GM19043 (cell line): ENCODE measurements around the gene DRAXIN.
"Not testable (repeated sequence)": the region's sequence is repeated elsewhere in the genome, so short reads cannot be mapped to it uniquely, and the experiment has no call there.

Experiments used
- ATAC-seq: cut with Tn5 transposase; IDR thresholded peaks from one replicate; pipeline ENCODE4 v1.9.1; 2021; ENCODE audit warnings: low read depth; ENCODE audit not compliant: unreplicated experiment

The DRAXIN gene, protein sequence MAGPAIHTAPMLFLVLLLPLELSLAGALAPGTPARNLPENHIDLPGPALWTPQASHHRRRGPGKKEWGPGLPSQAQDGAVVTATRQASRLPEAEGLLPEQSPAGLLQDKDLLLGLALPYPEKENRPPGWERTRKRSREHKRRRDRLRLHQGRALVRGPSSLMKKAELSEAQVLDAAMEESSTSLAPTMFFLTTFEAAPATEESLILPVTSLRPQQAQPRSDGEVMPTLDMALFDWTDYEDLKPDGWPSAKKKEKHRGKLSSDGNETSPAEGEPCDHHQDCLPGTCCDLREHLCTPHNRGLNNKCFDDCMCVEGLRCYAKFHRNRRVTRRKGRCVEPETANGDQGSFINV

DNA sequence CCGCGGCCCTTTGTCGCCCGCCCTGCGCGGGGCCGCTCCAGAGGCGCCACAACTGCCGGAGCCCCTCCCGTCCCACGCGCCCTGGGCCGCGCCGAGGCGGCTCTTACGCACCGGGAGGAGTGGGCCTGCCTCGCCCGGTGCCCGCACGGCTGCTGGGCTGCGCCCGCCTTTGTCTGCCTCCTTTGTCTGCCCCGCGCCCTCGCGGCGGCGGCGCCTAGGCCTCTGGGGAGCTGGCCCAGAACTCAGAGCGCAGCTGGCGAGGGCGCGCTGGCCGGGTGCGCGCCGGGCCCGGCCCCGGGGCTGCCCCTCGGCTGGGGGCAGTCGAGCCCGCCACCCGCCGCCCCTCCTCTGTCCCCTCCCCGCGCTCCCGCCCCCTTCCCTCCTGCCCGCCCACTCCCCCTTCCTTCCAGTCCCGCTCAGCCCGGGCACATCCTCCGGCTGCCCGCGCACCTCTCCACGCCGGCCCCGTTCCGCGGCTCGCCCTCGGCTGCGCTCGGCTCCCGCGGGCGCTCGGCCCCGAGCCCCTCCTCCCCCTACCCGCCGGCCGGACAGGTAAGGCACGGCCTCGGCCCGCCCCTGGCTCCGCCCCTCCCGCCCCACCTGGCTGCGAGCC is at the start of gene DRAXIN:
DRAXIN (plus strand) TSS at position 409 of the 613 bp plus-strand sequence. CDS start 14,549 bp downstream, outside the sequence.
- no peak for ATAC-seq

- no peak for ATAC-seq
Measured at GRCh38 chr1:11641776-11642305, 49.7 kb upstream of the DRAXIN start.

DNA sequence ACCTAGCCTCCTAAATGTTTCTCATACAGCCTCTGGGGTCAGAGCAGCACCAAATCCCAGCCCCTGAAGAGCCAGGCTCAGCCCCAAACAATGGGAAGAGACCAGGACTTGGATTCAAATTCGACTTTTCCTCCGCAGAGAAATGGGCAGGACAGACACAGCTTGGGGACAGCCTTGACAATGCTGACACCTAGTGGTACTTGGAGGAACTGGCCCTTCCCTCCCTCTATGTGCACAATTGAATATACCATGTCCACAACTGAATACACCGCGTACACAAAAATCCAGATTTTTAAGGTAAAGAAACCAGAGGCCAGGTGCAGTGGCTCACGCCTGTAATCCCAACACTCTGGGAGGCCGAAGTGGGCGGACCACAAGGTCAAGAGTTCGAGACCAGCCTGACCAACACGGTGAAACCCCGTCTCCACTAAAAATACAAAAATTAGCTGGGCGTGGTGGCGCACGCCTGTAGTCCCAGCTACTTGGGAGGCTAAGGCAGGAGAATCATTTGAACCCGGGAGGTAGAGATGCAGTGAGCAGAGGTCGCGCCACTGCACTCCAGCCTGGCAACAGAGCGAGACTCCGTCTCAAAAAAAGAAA is 49.0 kb upstream of the DRAXIN start:
- ATAC-seq, result not testable (repeated sequence)

DNA sequence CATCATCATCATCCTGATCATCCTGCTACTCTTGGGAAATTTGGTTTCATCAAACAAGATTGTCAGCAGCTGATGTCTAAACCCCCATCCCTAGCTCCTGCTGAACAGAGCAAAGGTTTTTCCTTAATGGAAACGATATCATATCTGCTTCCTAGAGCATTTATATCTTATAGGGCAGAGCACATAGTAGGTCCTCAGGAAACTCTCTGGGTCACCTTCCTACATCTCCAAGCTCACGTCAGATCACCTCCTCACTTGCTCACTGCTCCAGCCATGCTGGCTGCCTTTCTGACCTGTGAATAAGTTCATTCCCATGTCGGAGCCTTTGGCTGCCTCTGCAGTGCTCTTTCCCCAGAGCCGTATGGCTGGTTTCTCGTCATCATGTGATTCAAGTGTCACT is 47.7 kb upstream of the DRAXIN start:
- no peak for ATAC-seq

DNA sequence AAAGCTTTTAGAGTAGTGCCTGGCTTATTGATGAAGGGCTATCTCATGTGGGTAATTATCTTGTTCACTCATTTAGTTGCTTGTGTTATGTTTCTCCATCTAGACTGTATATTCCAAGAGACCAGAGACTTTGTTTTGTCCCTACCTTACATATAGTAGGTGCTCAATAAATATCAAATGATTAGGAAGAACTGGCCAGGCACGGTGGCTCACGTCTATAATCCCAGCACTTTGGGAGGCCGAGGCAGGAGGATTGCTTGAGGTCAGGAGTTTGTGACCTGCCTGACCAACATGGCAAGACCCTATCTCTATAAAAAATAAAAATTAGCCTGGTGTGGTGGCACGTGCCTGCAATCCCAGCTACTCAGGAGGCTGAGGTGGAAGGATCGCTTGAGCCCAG is 46.2 kb upstream of the DRAXIN start:
- ATAC-seq, result no peak

DNA sequence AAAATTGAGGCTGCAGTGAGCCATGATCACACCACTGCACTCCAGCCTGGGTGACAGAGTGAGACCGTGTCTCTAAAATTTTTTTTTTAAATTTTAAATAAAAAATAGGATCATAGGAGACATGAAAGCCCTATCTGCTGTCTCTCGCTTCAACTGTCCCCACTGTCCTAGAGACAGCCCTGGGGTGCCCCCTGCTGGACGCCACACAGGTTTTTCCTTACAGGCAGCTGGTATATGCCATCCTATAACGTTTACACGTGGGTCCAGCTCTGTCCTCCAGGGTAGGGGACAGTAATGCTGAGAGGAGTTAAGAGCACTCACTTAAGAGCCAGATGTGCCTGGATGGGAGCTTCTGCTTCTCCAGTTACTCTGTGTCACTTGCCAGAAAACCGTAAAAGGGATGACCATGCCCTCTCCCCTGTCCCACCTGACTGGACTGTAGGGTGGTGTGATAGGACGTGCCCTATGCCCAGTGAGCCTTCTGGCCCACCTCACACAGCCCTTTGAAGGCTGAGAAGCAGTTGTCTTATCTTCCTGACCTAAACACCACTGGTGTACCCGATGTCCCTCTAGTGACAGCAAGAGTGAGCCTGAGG is 45.7 kb upstream of the DRAXIN start:
- no peak for ATAC-seq

DNA sequence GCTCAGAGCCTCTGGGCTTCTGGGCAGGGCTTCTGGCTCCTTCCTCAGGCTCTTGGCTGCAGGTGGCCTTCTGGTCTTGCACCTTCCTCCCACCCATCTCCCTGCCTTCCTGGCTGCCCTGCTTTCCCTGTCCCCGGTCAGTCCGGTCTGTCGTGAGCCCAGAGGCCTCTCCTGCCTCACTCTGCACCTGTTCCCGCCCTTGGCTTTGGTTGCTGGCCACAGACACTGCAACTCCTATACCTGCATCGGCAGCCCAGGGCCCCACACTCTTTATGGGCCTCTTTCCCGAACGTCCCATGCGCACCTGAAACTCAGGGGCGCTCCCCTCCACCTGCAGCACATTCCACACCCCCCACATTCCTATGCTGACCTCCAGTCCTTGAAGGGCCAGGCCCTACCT is 45.2 kb upstream of the DRAXIN start:
- no peak for ATAC-seq

GRCh38 chr1:11647333-11647732 is 44.2 kb upstream of the DRAXIN start:
- ATAC-seq, result no peak

DNA sequence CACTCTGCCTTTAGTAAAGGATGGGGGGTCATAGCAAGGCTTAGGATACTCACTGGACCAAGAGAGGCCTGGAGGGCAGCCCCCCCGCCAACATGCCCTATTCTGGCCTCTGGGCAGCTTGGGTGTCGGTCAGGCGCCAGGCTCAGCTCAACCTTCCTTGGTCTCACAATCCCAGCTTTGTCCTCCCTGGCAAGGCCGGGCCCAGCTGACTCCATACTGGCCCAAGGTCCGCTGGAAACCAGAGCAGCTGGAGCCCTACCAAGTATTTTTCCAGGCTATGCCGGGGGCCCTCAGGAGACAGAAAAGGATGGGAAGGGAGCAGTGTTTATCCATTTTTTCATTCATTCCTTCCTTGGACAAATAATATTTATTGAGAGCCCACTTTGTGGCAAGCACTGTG is 43.5 kb upstream of the DRAXIN start:
- ATAC-seq, result no peak

DNA sequence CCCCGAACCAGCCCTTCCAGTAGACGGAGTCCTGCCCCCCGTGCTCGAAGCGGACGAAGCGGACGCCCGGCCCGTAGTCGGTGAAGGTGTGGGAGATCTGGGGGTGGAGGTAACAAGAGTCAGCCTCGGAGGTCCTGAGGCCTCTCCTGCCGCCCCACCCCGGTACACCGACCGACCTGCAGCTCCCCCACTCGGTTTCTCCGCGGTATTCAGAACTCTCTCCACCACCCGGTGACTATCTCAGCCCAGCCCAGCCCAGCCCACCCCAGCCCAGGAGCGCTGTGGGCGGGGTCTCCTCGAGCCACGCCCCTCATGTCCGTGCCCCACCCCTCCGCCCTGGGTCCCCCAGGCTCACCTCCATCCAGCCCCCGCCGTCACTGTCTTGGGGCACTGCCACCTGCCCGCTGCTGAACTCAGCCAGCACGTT is 42.8 kb upstream of the DRAXIN start:
- no peak for ATAC-seq

GRCh38 chr1:11649237-11649623 is 42.3 kb upstream of the DRAXIN start:
- ATAC-seq, result no peak

DNA sequence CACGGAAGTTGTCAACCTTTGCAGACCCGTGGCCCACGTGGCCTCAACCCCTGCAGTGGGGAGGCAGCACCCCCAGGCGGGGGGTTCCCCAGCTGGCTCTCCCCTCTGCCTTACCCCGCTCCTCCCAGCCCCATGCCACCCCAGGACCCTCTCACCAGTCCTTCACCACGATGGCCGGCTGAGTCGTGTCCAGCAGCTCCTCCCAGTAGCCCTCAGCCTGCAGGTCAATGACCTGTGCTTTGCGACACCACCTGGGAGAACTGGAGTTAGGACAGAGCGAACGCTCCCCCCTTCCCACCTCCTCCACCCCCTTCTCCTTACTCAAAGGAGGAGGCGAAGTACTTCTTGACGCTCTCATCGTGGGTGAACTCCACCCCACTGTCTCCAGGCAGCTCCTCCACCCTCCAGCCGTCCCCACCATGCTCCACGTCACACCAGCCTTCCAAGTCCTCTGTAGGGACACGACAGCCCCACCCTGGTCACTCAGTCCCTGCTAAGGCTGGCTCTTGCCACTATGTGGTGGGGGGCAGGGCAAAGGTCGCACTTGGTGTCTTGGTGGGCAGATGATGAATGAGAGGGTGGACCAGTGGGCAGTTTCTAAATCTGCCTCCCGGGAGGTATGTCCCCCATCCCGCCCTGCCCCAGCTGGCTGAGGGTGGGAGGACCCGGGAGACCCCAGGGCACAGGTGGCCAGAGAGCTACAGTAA is 41.7 kb upstream of the DRAXIN start:
- ATAC-seq, result no peak

DNA sequence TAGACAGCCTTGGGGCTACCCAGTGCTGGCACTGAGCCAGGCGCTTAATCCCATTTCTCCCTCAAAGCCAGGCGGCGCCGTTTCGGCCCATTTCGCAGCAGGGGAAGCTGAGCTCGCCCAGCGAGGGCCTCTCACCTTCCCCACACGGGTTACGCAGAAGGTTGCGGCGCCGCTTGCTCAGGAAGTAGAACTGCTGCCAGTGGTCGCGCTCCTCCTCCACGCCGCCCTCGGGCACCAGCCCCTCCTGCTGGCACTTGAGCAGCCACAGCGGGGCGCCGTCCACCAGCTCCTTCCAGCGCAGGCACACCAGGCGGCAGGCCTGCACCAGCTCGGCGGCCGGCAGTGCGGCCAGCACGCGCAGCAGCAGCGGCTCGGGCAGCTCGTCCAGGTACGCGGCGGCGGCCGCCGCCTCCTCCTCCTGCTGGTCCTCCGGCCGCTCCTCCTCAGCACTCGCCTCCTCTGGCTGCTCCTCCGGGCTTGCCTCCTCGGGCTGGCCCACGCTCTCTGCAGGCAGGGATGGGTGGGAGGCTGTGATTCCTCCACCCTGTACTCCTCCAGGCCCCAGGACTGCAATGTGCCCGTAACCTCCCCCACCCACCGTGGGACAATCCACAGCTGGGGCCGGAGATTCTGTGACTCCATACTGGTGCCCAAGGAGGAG is 41.0 kb upstream of the DRAXIN start:
- ATAC-seq, result no peak

- ATAC-seq, result no peak
Measured at GRCh38 chr1:11651017-11651416, 40.5 kb upstream of the DRAXIN start.

DNA sequence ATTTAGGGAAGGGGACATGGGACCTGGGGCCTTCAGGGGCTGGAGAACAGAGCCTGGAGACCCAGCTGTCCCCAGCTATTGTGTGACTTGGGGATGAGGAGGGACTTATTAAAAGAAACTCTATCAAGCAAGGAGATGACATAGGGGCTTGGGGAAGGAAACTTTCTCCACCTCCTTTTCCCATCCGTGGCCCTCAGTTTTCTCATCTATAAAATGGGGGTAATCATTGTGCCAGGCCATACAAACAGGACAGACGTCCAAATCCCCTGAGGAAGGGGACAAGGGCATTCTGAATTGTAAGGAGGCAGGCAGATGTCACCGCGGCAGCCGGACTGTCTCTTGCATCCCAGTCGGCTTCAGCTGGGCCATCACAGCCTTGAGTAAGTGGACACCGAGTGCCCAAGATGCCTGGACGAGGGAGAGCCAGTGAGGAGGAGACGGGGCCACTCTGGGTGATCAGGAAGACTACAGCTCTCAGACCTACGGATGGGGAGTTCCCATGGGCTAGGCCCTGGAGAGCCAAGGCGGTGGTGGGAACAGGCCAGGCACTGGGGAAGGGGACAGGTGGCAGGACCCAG is 39.2 kb upstream of the DRAXIN start:
- ATAC-seq, result no peak

DNA sequence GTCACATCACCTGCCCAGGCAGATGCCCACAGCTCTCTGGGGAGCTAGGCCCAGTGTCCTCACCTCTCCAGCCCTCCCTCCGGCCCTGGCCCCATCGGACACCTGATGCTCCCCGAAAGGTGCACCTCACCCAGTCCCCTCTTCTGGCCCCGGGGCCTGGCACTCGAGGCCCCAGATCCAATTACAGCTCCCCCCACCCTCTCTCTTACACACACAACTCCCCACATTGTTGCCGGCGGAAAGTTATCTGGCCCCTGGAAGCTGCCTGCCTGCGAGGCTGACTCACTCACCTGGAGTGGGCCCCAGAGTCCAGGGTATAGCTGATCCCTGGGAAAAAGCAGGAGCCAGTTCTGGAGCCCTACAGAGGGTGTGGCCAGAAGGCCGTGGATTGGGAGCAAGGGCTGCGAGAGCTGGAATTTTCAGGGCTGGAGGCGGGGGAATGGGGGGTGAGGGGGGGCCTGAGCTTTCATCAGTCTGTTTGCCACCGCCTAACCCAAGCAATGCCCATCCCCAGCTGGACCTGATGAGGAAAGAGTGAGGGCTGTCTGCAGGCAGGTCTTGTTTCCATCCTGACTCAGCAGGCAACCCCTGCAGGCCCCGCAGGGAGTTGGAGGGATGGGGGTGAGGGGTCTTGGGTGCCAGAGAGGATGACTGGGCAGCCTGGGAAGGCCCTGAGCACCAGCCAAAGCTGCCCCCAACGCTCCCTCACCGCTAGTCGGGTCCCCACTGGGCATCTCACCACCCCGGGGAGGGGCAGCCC is 38.2 kb upstream of the DRAXIN start:
- no peak for ATAC-seq

- ATAC-seq, result no peak
Measured at GRCh38 chr1:11653861-11654136, 37.7 kb upstream of the DRAXIN start.

DNA sequence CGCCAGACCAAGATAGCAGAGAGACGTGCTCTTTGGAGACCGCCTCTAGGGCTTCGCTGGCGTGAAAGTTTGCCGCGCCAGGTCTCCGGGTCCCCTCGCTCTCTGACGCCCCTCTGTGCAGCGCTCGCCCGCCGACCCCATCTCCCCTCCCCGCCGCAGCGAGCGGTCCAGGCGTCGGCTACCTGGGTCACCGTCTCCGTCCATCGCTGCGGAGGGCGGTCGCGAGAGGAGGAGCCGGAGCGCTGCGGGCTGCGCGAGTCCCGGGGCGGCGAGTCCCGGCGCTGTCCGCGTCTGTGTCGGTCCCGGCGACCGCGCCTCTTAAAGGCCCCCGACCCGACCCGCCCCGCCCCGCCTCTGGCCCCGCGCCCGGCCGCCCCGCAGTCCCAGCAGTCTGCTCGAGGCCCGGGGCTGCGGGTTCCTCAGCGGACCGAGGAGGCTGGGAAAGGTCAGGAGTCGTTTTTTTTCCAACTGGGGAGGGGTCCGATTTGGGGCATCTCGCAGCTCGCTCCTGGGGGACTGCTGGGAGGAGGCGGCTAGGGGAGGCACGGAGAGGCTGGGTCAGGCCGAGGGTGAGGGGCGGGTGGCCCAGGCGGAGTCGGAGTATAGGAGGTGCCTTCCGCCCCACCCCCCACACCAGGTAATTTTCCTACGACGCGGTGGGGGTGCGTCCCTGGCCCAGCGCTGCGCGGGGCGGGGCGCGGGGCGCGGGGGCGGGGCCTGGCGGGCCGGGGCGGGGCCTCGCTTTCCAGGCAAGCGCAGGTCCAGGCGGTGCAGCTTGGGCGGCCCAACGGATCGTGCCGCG is 37.2 kb upstream of the DRAXIN start, which contains the start of the genes FBXO2 and FBXO44:
FBXO2 (minus strand) TSS at position 293 of the 802 bp plus-strand sequence; CDS start at position 204, 89 bp downstream.
FBXO44 (plus strand) TSS at position 741 of the 802 bp plus-strand sequence. CDS start 959 bp downstream, outside the sequence.
- ATAC-seq, result no peak
